GM23338 (cell line): ENCODE results near the gene PGAM5. TPM values are rescaled to one million over a fixed set of nuclear protein-coding genes. Genes with fewer than 3 reads are reported as not detected.

ENCODE experiments used
- ATAC-seq: fragments of 200-7000 bp; cut with Tn5 transposase; 3 replicates; pipeline ENCODE4 v1.9.1; 2020
- DNase-seq: peaks from one replicate; pipeline ENCODE4 v3.0.0-alpha.2; 2015; ENCODE audit warnings: low spot score
- H2AFZ ChIP-seq: fragments of 200-600 bp; sonication (generic); 2 replicates; pipeline ENCODE4 v1.8.0; 2016; ENCODE audit warnings: antibody characterized with exemption, mild to moderate bottlenecking, moderate library complexity
- H3F3A ChIP-seq: fragments of 200-600 bp; sonication (generic); replicated peaks from 2 replicates; pipeline ENCODE4 v1.8.0; 2017; ENCODE audit warnings: antibody characterized with exemption, mixed run types, low read depth
- H3K27ac ChIP-seq: fragments of 200-600 bp; sonication (generic); 2 replicates; pipeline ENCODE4 v1.6.1; 2016; ENCODE audit warnings: low read depth
- H3K27me3 ChIP-seq: fragments of 200-600 bp; sonication (generic); 2 replicates; pipeline ENCODE4 v1.8.0; 2016; ENCODE audit warnings: mild to moderate bottlenecking, mixed run types, moderate library complexity; ENCODE audit not compliant: insufficient read depth
- H3K36me3 ChIP-seq: fragments of 200-600 bp; sonication (generic); 2 replicates; pipeline ENCODE4 v1.8.0; 2016; ENCODE audit warnings: mild to moderate bottlenecking; ENCODE audit not compliant: insufficient read depth
- H3K4me1 ChIP-seq: fragments of 200-600 bp; sonication (generic); 2 replicates; pipeline ENCODE4 v1.8.0; 2016; ENCODE audit warnings: mild to moderate bottlenecking, moderate library complexity; ENCODE audit not compliant: insufficient read depth
- H3K4me2 ChIP-seq: fragments of 200-600 bp; sonication (generic); 2 replicates; pipeline ENCODE4 v1.7.1; 2017; ENCODE audit warnings: mixed run types
- H3K4me3 ChIP-seq: fragments of 200-600 bp; sonication (generic); 2 replicates; pipeline ENCODE4 v1.6.1; 2016; ENCODE audit warnings: mixed run types
- H3K79me2 ChIP-seq: fragments of 200-600 bp; sonication (generic); replicated peaks from 2 replicates; pipeline ENCODE4 v1.8.0; 2017; ENCODE audit warnings: mild to moderate bottlenecking; ENCODE audit not compliant: insufficient read depth
- H3K9me2 ChIP-seq: fragments of 200-600 bp; sonication (generic); 2 replicates; pipeline ENCODE4 v1.8.0; 2017; ENCODE audit not compliant: insufficient read depth
- H4K20me1 ChIP-seq: fragments of 200-600 bp; sonication (generic); replicated peaks from 2 replicates; pipeline ENCODE4 v1.8.0; 2017; ENCODE audit warnings: mild to moderate bottlenecking; ENCODE audit not compliant: insufficient read depth
- H3K27ac Mint-ChIP-seq: 2 replicates; pipeline ENCODE4 v1.8.0; 2020; ENCODE audit warnings: inconsistent platforms, mild to moderate bottlenecking, moderate library complexity, mixed read lengths
- H3K27me3 Mint-ChIP-seq: 3 replicates; pipeline ENCODE4 v1.8.0; 2022; ENCODE audit warnings: low read depth, mild to moderate bottlenecking, moderate library complexity, mixed read lengths, inconsistent platforms; ENCODE audit not compliant: insufficient read depth, poor library complexity
- H3K36me3 Mint-ChIP-seq: 3 replicates; pipeline ENCODE4 v1.8.0; 2021; ENCODE audit warnings: low read depth, mild to moderate bottlenecking, inconsistent platforms, moderate library complexity, mixed read lengths
- H3K4me1 Mint-ChIP-seq: 3 replicates; pipeline ENCODE4 v1.8.0; 2020; ENCODE audit warnings: mild to moderate bottlenecking, inconsistent platforms, mixed read lengths
- H3K4me3 Mint-ChIP-seq: 3 replicates; pipeline ENCODE4 v1.8.0; 2021; ENCODE audit warnings: moderate library complexity, mild to moderate bottlenecking, inconsistent platforms, mixed read lengths
- H3K9me3 Mint-ChIP-seq: 3 replicates; pipeline ENCODE4 v1.8.0; 2020; ENCODE audit warnings: moderate library complexity, mild to moderate bottlenecking, inconsistent platforms, mixed read lengths
- CREB1 ChIP-seq: fragments of 250-450 bp; sonication (Bioruptor Pico); IDR thresholded peaks from 2 replicates; pipeline ENCODE4 v1.5.0; 2020; ENCODE audit warnings: low read depth, mild to moderate bottlenecking, moderate library complexity
- CTCF ChIP-seq, 2 experiments: fragments of 200-600 bp in 1 of 2; sonication (generic) in 1 of 2; conservative IDR thresholded peaks; 2 replicates each; pipeline versions ENCODE4 v1.5.1 to v1.6.1; 2016 to 2017; ENCODE audit warnings: antibody characterized with exemption in 2 of 2, low read depth in 2 of 2, mild to moderate bottlenecking in 2 of 2, moderate library complexity in 1 of 2
- ETS1 ChIP-seq: IDR thresholded peaks from 2 replicates; pipeline ENCODE4 v1.6.1; 2016; ENCODE audit warnings: antibody characterized with exemption
- NANOG ChIP-seq: IDR thresholded peaks from 2 replicates; pipeline ENCODE4 v1.6.1; 2016; ENCODE audit warnings: antibody characterized with exemption, borderline replicate concordance
- POLR2AphosphoS5 ChIP-seq: IDR thresholded peaks from 2 replicates; pipeline ENCODE4 v1.6.1; 2016; ENCODE audit warnings: antibody characterized with exemption, low read depth
- STAT1 ChIP-seq: IDR thresholded peaks from one replicate; pipeline ENCODE4 v1.6.1; 2016; ENCODE audit warnings: antibody characterized with exemption; ENCODE audit not compliant: unreplicated experiment
- ZNF331 ChIP-seq: fragments of 250-450 bp; sonication (Bioruptor Pico); IDR thresholded peaks from 2 replicates; pipeline ENCODE4 v1.5.0; 2020; ENCODE audit warnings: low read depth, mild to moderate bottlenecking, moderate library complexity
- ZNF462 ChIP-seq: fragments of 250-450 bp; sonication (Bioruptor Pico); IDR thresholded peaks from 2 replicates; pipeline ENCODE4 v1.5.0; 2020; ENCODE audit warnings: mild to moderate bottlenecking, moderate library complexity
- polyA plus RNA-seq: library from polyadenylated mRNA; unstranded; fragments of >200 nt; fragmentation: Nextera tagmentation; extraction: Ambion mirVana; gene quantifications from 2 replicates; pipeline ENCODE4 v1.2.1, GENCODE V29; 2016
- total RNA-seq: library from RNA; depleted of rRNA; stranded (reverse); fragments of >200 nt; shearing (Covaris generic); gene quantifications from 2 replicates; pipeline ENCODE4 v1.2.3, GENCODE V29; 2014

PGAM5 gene
- total and polyA plus RNA-seq, 2 experiments from 2014 or later = 31.1 to 108 TPM

GRCh38 chr12:132766380-132767085, 55.9 kb downstream of the PGAM5 start:
- Histone ChIP-seq H3K27me3 (no peaks in the 10 kb centered on the region), H3F3A (peaks cover 24% of the 10 kb centered on the region), H3K4me2 (no peak overlapping the region), H2AFZ (no peak overlapping the region), H3K4me3 (no peak overlapping the region), H4K20me1 (peaks cover 4% of the 10 kb centered on the region; the same call in 1 of the 2 replicates), H3K27ac (no peak overlapping the region), H3K9me2 (no peaks in the 10 kb centered on the region), H3K4me1 (no peaks in the 10 kb centered on the region), H3K79me2 (0 out of 2 replicates have a peak, but pooled peaks cover 9% of the 10 kb centered on the region), H3K36me3 (no peaks in the 10 kb centered on the region)
- H3K4me1 Mint-ChIP-seq = peaks cover 7% of the 10 kb centered on the region; the same call in 2 of the 3 replicates
- no peak overlapping the region for H3K4me3 Mint-ChIP-seq
- H3K27me3 Mint-ChIP-seq = peaks cover 15% of the 10 kb centered on the region
- DNase-seq (no peak), ATAC-seq (no peak)
- no peaks in the 10 kb centered on the region; the same call in 2 of the 3 replicates for H3K9me3 Mint-ChIP-seq
- TF ChIP-seq NANOG = no peak
- no peak for TF ChIP-seq STAT1
- H3K36me3 Mint-ChIP-seq = no peaks in the 10 kb centered on the region; the same call in 2 of the 3 replicates
- H3K27ac Mint-ChIP-seq = no peak overlapping the region

GRCh38 chr12:132771126-132771838, 60.6 kb downstream of the PGAM5 start:
- Histone ChIP-seq H3K4me2 (no peak overlapping the region), H4K20me1 (peaks cover 4% of the 10 kb centered on the region; the same call in 1 of the 2 replicates), H3K27me3 (no peaks in the 10 kb centered on the region), H3K4me1 (no peaks in the 10 kb centered on the region), H3K9me2 (no peaks in the 10 kb centered on the region), H3F3A (peaks cover 18% of the 10 kb centered on the region), H3K36me3 (peaks cover 6% of the 10 kb centered on the region; the same call in 1 of the 2 replicates), H3K79me2 (no peaks in the 10 kb centered on the region), H2AFZ (no peak overlapping the region), H3K27ac (no peak overlapping the region), H3K4me3 (no peak overlapping the region)
- no peak overlapping the region for H3K27ac Mint-ChIP-seq
- DNase-seq (no peak), ATAC-seq (no peak)
- no peaks in the 10 kb centered on the region; the same call in 2 of the 3 replicates for H3K9me3 Mint-ChIP-seq
- H3K4me1 Mint-ChIP-seq = peaks cover 7% of the 10 kb centered on the region; the same call in 2 of the 3 replicates
- H3K27me3 Mint-ChIP-seq = peaks cover 12% of the 10 kb centered on the region
- peaks cover 21% of the 10 kb centered on the region for H3K36me3 Mint-ChIP-seq
- no peak overlapping the region for H3K4me3 Mint-ChIP-seq
- TF ChIP-seq CREB1 (CRISPR knock-in tag) (no peak), CTCF (conservative IDR thresholded peaks at IDR 0.05; ENCODE audit: low read depth in 2 of 2) (no peak), ZNF462 (no peak), STAT1 (no peak), ZNF331 (no peak), NANOG (no peak), ETS1 (no peak), POLR2AphosphoS5 (no peak)
